ENCODE results near the gene RIT2.

Gene RIT2

GRCh38 chr18:43081396-43081795, 34.1 kb downstream of the RIT2 start:
- no peak for DNase-seq (ENCODE audit: low spot score)

- DNase-seq (ENCODE audit: low spot score): no peak
Measured at GRCh38 chr18:43080671-43081070, 34.8 kb downstream of the RIT2 start.

GRCh38 chr18:43079422-43079821, 36.1 kb downstream of the RIT2 start:
- DNase-seq (ENCODE audit: low spot score): no peak

GRCh38 chr18:43078478-43079092, 36.9 kb downstream of the RIT2 start:
- DNase-seq (ENCODE audit: low spot score): no peak

- DNase-seq (ENCODE audit: low spot score): no peak
Measured at GRCh38 chr18:43077510-43078308, 37.8 kb downstream of the RIT2 start.

- DNase-seq (ENCODE audit: low spot score): no peak
Measured at GRCh38 chr18:43073771-43074170, 41.7 kb downstream of the RIT2 start.

- DNase-seq (ENCODE audit: low spot score): no peak
Measured at GRCh38 chr18:43068781-43069180, 46.7 kb downstream of the RIT2 start.

GRCh38 chr18:43067570-43067969, 47.9 kb downstream of the RIT2 start:
- DNase-seq (ENCODE audit: low spot score): no peak

GRCh38 chr18:43061816-43062215, 53.7 kb downstream of the RIT2 start:
- DNase-seq (ENCODE audit: low spot score): no peak

GRCh38 chr18:43061318-43061717, 54.2 kb downstream of the RIT2 start:
- no peak for DNase-seq (ENCODE audit: low spot score)

GRCh38 chr18:43060020-43060419, 55.5 kb downstream of the RIT2 start:
- no peak for DNase-seq (ENCODE audit: low spot score)

GRCh38 chr18:43054815-43055519, 60.5 kb downstream of the RIT2 start:
- no peak for DNase-seq (ENCODE audit: low spot score)

GRCh38 chr18:43049021-43049420, 66.5 kb downstream of the RIT2 start:
- peak; percentile 4 for DNase-seq (ENCODE audit: low spot score)

- DNase-seq (ENCODE audit: low spot score): no peak
Measured at GRCh38 chr18:43046322-43046721, 69.2 kb downstream of the RIT2 start.

GRCh38 chr18:43043626-43044025, 71.9 kb downstream of the RIT2 start:
- no peak for DNase-seq (ENCODE audit: low spot score)

- no peak for DNase-seq (ENCODE audit: low spot score)
Measured at GRCh38 chr18:43040281-43040680, 75.2 kb downstream of the RIT2 start.

GRCh38 chr18:43034683-43035500, 80.6 kb downstream of the RIT2 start:
- no peak for DNase-seq (ENCODE audit: low spot score)

GRCh38 chr18:43031169-43031568, 84.3 kb downstream of the RIT2 start:
- DNase-seq (ENCODE audit: low spot score): no peak

- no peak for DNase-seq (ENCODE audit: low spot score)
Measured at GRCh38 chr18:43029414-43029813, 86.1 kb downstream of the RIT2 start.

- DNase-seq (ENCODE audit: low spot score): no peak
Measured at GRCh38 chr18:43022874-43023273, 92.6 kb downstream of the RIT2 start.

- DNase-seq (ENCODE audit: low spot score): no peak
Measured at GRCh38 chr18:43017622-43018021, 97.9 kb downstream of the RIT2 start.

- no peak for DNase-seq (ENCODE audit: low spot score)
Measured at GRCh38 chr18:43013486-43013885, 102.0 kb downstream of the RIT2 start.

All from AG08395 (cell line).